GM08714 (cell line): ENCODE results near the gene ZSWIM1.

Source experiments
- H3K4me3 ChIP-seq: fragments of 200-500 bp; sonication (Bioruptor generic); 2 replicates; pipeline ENCODE4 v1.5.1; 2014; ENCODE audit warnings: mild to moderate bottlenecking, low read length, inconsistent platforms
- ZNF274 ChIP-seq: IDR thresholded peaks from 2 replicates; pipeline ENCODE4 v1.6.1; 2012; ENCODE audit warnings: mild to moderate bottlenecking, low read depth, low read length

ZSWIM1 gene

GRCh38 chr20:45902199-45902701, 21.2 kb downstream of the ZSWIM1 start:
- no peak overlapping the region for H3K4me3 ChIP-seq
- no peak for TF ChIP-seq ZNF274

GRCh38 chr20:45904583-45905504, 23.8 kb downstream of the ZSWIM1 start:
- H3K4me3 ChIP-seq = no peak overlapping the region
- TF ChIP-seq ZNF274 = no peak

- H3K4me3 ChIP-seq = no peak overlapping the region
- no peak for TF ChIP-seq ZNF274
These were observed 24.6 kb downstream of the ZSWIM1 start for GRCh38 chr20:45905505-45906079.

- H3K4me3 ChIP-seq = no peak overlapping the region
- TF ChIP-seq ZNF274 = no peak
These were observed 26.4 kb downstream of the ZSWIM1 start for GRCh38 chr20:45907219-45907948.

- H3K4me3 ChIP-seq = no peak overlapping the region
- no peak for TF ChIP-seq ZNF274
These were observed 27.1 kb downstream of the ZSWIM1 start for GRCh38 chr20:45908084-45908483.

- no peak for TF ChIP-seq ZNF274
- H3K4me3 ChIP-seq = no peak overlapping the region
These were observed 28.3 kb downstream of the ZSWIM1 start for GRCh38 chr20:45909336-45909808.

GRCh38 chr20:45909817-45910669, 29.0 kb downstream of the ZSWIM1 start:
- no peak for TF ChIP-seq ZNF274
- H3K4me3 ChIP-seq = peak overlapping the region; percentile 13; the same call in 1 of the 2 replicates

DNA sequence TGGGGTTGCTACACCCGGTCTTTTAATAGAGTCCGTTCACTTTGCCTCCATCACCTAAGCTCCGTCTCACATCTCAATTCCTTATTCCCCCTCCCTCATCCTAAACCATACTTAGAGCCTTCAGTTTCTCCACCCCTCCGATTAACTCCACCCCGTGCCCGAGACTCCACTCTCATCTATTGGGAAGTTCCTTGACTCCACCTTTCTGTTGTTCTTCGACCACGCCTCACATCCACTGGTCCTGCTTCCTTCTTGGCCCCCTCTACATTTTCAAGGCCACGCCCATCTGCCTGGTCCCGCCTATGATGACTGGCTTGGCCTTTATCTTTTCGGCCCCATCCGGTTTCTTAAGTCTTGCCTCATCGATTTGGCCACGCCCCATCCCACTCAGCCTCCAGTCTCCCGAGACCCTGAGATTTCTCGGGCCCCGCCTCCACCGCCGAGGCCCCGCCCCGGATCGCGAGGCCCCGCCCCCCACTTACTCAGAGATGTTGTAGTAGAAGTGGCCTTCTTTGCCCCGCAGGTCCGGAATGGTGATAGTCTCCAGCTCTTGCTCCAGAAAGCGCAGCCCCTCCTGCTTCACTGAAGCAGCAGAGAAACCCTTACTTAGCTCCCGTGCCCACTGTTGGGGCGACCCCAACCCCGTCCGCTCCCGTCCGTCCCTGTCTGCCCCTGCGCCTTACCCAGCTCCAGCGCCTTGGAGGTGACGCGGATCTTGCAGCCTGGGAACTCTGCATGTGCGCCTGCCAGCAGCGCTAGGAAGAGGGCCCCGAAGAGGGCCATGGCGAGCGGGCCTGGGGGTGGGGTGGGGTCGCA, 29.9 kb downstream of the ZSWIM1 start:
- peak overlapping the region; percentile 42; the same call in 1 of the 2 replicates for H3K4me3 ChIP-seq
- TF ChIP-seq ZNF274 = no peak

DNA sequence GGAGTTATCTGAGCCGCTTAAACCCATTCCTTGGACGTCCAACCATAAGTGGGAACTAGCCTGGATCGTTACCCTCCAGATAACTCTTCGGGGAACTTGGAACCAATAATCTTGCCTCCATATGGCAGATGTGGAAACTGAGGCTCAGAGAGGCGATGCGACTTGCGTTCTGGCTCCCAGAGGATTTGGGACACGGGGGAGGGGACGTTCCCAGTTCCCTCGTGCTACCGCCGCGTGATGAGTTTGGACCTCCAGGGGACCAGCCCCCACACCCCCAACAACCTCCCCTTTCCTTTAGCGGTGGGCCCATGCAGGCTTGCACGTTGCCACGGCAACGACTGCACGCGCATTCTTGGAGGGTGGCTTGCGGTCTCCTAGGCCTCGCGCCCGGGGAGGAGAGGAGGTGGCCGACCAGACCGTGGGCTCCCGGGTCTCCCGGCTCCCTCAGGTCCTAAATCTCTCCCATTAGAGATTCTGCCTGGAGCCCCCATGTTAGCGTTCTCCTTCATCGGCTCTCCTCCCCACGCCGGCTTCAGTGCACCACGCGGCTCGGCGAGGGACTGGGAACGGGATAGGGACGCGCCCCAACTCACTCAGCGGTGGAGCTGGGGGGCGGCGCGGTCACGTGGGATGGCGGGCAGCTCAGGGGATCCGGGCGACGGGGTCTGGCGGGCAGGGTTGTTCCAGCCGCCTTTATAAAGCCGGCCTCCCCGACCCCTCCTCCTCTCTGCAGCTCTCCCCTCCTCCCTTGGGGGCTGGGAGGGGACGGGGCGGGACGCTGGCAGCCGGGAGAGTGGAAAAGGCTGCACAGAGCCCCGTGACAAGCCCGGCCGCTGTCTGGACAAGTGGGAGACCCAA, 30.7 kb downstream of the ZSWIM1 start, which contains the start of gene PLTP:
Gene PLTP, minus strand, starts transcription at position 670 of the 858 bp plus-strand sequence. CDS start 703 bp downstream, outside the sequence.
- TF ChIP-seq ZNF274 = no peak
- peak within 1 kb of the TSS; percentile 42; the same call in 1 of the 2 replicates for H3K4me3 ChIP-seq

DNA sequence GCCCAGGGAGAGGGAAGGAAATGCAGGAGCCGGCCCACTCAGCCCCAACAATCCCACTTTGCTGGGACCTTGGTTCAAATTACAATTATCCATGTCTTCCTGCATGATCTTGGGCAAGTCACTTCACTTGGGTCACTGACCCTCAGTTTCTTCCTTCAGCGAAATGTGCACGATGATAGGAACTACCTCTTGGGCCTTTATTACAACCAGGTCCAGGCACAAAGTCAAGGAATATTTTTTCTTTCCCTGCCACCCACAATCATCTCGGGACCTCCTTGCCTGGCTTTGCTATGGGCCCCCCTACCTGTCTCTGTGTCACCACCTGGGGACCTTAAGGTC, 31.3 kb downstream of the ZSWIM1 start:
- no peak for TF ChIP-seq ZNF274
- no peak overlapping the region for H3K4me3 ChIP-seq

- no peak for TF ChIP-seq ZNF274
- no peak overlapping the region for H3K4me3 ChIP-seq
These were observed 32.1 kb downstream of the ZSWIM1 start for GRCh38 chr20:45913116-45913515.

DNA sequence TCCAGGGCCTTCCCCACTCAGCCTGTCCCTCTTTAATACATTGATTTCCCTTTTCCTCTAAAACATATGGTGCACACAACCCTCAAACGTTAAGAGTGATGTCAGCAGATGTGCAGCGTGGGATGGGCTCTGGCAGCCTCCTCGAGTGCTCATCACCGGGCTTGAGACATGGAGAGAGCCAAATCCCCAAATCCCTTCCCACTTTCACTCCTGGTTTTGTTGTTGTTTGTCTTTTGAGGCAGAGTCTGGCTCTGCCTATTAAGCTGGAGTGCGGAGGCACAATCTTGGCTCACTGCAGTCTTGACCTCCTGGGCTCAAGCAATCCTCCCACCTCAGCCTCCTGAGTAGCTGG, 36.7 kb downstream of the ZSWIM1 start:
- H3K4me3 ChIP-seq = no peak overlapping the region
- TF ChIP-seq ZNF274 = no peak
